Ishikawa (cell line): ENCODE measurements around the gene PPWD1.

ENCODE experiments used
- CREB1 ChIP-seq: IDR thresholded peaks from 2 replicates; pipeline ENCODE4 v1.6.1; 2012; ENCODE audit warnings: low read depth
- EGR1 ChIP-seq: IDR thresholded peaks from 2 replicates; pipeline ENCODE4 v1.6.1; 2012
- EP300 ChIP-seq: IDR thresholded peaks from 2 replicates; pipeline ENCODE4 v1.6.1; 2012; ENCODE audit warnings: borderline replicate concordance
- FOXM1 ChIP-seq: IDR thresholded peaks from 2 replicates; pipeline ENCODE4 v1.6.1; 2012; ENCODE audit warnings: low read depth, borderline replicate concordance
- RAD21 ChIP-seq: IDR thresholded peaks from 2 replicates; pipeline ENCODE4 v1.6.1; 2012; ENCODE audit warnings: low read depth
- REST ChIP-seq: IDR thresholded peaks from 2 replicates; pipeline ENCODE4 v1.6.1; 2012; ENCODE audit warnings: low read depth, mild to moderate bottlenecking
- TAF1 ChIP-seq: IDR thresholded peaks from 2 replicates; pipeline ENCODE4 v1.6.1; 2012; ENCODE audit warnings: low read depth, mild to moderate bottlenecking
- USF1 ChIP-seq: IDR thresholded peaks from 2 replicates; pipeline ENCODE4 v1.6.1; 2012
- YY1 ChIP-seq: IDR thresholded peaks from 2 replicates; pipeline ENCODE4 v1.6.1; 2012; ENCODE audit warnings: low read depth
- ZBTB7A ChIP-seq: IDR thresholded peaks from 2 replicates; pipeline ENCODE4 v1.6.1; 2012; ENCODE audit warnings: low read depth

GRCh38 chr5:65548281-65548680, 14.8 kb upstream of the PPWD1 start:
- TF ChIP-seq EGR1 (no peak), TAF1 (no peak), RAD21 (no peak), YY1 (no peak), CREB1 (no peak), REST (no peak), EP300 (no peak), FOXM1 (no peak), ZBTB7A (no peak), USF1 (no peak)
